AG04449 (cell line): ENCODE results near the gene NOC2L.

Source experiments
- CTCF ChIA-PET: fragments of 350-600 bp; formaldehyde crosslinking; extraction: SDS; loops from one replicate; lab custom pipeline; 2021; ENCODE audit warnings: antibody characterized with exemption; lab: Yijun Ruan, JAX
- POLR2A ChIA-PET: fragments of 400-600, 350-600 bp; formaldehyde crosslinking; extraction: SDS; loops from one replicate; lab custom pipeline; 2020; ENCODE audit warnings: antibody characterized with exemption, inconsistent platforms; lab: Yijun Ruan, JAX
- DNase-seq: peaks from one replicate; pipeline ENCODE4 v3.0.0-alpha.2; 2010; ENCODE audit warnings: low read depth, low spot score
- H3K4me3 ChIP-seq: 2 replicates; pipeline ENCODE4 v1.5.1; 2011; ENCODE audit warnings: low read depth, mild to moderate bottlenecking, control low read depth, low read length
- CTCF ChIP-seq: IDR thresholded peaks from one replicate; pipeline ENCODE4 v1.5.1; 2011; ENCODE audit warnings: mild to moderate bottlenecking, moderate library complexity, low read length, control low read depth, inconsistent platforms; ENCODE audit not compliant: insufficient read depth; ENCODE audit errors: missing control alignments

NOC2L gene

GRCh38 chr1:932776-933602 lies 26.1 kb downstream of the NOC2L start:
- POLR2A ChIA-PET, result no interaction called here
- DNase-seq, result no peak
- TF ChIP-seq CTCF, result no peak
- CTCF ChIA-PET, result interaction anchor here (5.4 kb wide), 1 partner anchor 28 kb away, joined by 27 read pairs; no protein-coding TSS in a partner anchor
- no peak overlapping the region for H3K4me3 ChIP-seq

DNA sequence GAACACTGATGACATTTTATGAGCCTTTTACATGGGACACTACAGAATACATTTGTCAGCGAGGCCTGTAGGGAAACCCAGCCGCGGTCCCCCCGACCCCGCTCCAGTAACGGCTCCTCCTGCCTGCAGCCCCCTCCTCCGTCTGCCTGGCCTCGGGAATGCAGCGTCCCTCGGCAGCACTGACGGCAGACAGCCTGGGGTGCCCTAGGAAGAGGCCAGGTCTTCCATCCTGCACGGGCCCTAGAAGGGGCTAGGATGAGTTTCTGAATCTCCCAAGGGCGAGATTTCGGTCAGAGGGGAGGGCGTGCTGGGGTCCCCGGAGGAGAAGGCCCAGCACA lies 26.9 kb downstream of the NOC2L start:
- no peak for TF ChIP-seq CTCF
- POLR2A ChIA-PET, result no interaction called here
- CTCF ChIA-PET, result interaction anchor here (5.4 kb wide), 1 partner anchor 27 kb away, joined by 27 read pairs; no protein-coding TSS in a partner anchor

GRCh38 chr1:931380-932172 lies 27.5 kb downstream of the NOC2L start:
- CTCF ChIA-PET, result interaction anchor here (1.0 to 6.5 kb wide), 3 partner anchors 8 to 26 kb away, joined by 3 to 29 read pairs (median 27); no protein-coding TSS in a partner anchor
- no peak for TF ChIP-seq CTCF
- POLR2A ChIA-PET, result no interaction called here
- no peak for DNase-seq
- no peak overlapping the region for H3K4me3 ChIP-seq

More for the DNA sequence above, 26.9 kb downstream of the NOC2L start:
- no peak for DNase-seq
- H3K4me3 ChIP-seq, result no peak overlapping the region

GRCh38 chr1:930633-931138 lies 28.4 kb downstream of the NOC2L start:
- POLR2A ChIA-PET, result interaction anchor here (1.0 kb wide), 1 partner anchor 10 kb away, joined by 3 read pairs; no protein-coding TSS in a partner anchor
- CTCF ChIA-PET, result interaction anchor here (0.9 to 6.5 kb wide), 4 partner anchors 9 to 25 kb away, joined by 3 to 29 read pairs (median 15); no protein-coding TSS in a partner anchor
- no peak for TF ChIP-seq CTCF
- no peak for DNase-seq
- no peak overlapping the region for H3K4me3 ChIP-seq

GRCh38 chr1:929712-930632 lies 29.1 kb downstream of the NOC2L start:
- no peak for TF ChIP-seq CTCF
- POLR2A ChIA-PET, result interaction anchor here (1.0 kb wide), 1 partner anchor 10 kb away, joined by 3 read pairs; no protein-coding TSS in a partner anchor
- CTCF ChIA-PET, result interaction anchor here (0.9 to 6.5 kb wide), 3 partner anchors 10 to 25 kb away, joined by 3 to 29 read pairs (median 27); no protein-coding TSS in a partner anchor
- no peak for DNase-seq
- H3K4me3 ChIP-seq, result no peak overlapping the region
